Measurements from ENCODE around the gene ALG14.
"Not testable (repeated sequence)": the region's sequence is repeated elsewhere in the genome, so short reads cannot be mapped to it uniquely, and the experiment has no call there.

Gene ALG14

DNA sequence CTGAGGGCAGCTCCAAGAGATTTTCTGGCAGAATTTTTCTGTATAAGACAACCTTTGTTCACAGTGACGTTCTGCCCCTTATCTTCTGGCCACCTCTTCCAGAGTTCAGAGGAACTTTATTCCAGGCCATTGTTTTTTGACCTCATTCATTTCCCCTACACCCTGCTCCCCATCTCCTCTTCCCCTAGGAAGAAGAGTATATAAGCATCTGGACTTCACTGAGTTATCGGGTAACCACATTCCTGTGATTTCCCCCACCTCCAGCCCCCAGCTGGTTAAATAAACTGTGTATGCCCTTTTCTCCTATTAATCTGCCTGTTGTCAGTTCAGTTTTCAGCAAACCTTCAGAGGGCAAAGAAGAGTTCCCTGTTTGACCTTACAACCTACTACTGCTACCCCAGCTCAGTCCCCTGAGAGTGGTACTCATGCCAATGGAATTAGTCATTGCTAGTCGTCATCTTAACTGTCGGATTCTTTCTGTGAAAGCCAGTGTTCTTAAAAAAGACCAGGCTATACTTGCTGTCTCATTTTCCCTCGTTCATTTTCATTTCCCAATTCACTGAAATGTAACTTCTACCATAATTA is 14.3 kb upstream of the ALG14 start:
- peak; percentile 17 for DNase-seq

DNA sequence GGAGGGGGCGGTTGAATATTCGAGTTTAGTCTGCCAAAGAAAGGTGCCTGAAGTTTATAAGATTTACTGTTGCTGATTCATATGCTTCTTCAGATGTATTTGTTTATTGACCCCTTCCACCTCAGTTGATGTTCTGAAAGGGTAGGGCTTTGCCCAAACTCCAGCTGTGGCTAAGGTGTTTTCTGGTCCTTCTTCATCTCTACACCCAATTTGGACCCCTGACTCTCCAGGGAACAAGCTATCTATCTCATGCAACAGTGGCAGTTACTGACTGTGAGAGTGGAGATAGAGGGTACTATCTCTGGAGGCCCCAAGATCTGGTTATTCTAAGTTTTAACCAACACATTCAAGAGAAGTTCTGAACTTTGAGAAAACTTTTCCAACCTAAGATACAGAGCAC is 12.6 kb upstream of the ALG14 start:
- DNase-seq = no peak

DNA sequence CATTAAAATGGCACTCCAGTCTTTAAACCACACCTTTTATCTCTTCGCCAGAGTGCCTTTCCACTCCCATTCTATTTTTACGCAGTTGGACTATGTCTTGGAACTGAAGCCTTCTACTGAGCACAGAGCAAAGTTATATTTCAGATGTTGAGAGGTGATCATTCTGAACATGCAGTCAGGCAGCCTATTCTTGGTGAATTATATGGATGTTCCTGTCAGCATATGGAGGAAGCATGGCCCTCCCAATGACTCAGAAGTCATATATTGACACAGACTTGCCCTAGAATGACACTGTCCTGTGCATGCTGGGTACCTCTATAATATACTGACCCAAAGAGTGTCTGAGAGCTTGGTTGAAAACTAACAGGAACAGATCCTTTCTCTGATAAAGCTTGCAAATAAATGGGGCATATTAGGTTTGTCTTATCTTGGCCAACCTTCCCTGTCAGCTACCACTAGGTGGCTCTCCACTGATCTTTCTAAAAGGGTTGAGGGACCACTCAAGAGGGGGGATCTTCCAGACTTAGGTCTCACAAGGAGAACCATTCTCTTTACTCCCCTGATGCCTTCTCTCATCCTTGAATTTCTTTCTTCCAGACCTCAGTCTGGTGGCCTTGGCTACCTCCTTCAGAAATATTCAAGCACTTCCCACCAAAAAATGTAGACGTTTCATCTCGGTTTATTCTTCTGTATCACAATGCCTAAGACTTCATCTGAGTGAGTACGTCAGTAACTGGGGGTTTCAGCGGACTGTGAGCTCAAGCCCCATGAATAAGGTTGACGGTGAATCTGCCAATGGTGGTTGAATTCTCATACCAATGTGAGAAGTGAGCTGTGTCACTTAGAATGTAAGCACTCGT is 11.8 kb upstream of the ALG14 start:
- DNase-seq = no peak

DNA sequence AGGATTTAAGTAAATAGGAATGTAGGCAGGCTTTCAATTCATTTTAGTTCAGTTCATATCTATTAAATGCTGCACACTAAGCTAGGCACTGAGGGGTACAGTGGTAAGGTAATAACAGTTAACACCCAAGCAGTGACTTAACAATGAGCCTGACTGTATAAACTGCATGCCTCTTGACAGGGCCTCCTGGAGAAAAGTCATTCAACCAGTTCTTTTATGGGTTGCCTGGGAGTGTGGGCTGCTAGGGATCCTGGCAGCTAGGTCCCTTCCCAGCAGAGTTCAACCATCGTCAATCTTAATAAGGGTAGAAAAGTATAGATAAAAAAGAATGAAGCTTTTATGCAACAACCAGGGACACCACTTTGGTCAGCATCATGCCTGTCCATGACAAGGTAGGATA is 8.1 kb upstream of the ALG14 start:
- no peak for DNase-seq

DNA sequence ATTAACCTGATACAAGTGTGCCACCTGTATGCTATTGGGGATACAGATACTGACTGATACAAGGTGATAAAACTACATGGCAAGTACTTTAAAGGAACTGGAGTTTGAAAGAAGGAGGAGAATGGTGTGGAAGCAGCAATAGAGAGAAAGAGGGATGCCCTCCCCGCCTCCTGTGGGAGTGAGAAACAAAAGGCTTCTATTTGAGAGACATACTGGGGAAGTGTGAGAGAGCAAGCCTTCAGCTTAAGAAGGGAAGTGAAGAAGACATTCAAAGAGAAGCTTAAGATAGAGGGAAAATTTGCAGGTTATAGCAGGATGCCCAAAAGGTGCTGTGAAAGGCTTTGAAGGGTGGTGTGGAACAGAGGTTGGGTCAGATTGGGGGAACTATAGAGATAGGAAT is 7.7 kb upstream of the ALG14 start:
- DNase-seq = no peak

DNA sequence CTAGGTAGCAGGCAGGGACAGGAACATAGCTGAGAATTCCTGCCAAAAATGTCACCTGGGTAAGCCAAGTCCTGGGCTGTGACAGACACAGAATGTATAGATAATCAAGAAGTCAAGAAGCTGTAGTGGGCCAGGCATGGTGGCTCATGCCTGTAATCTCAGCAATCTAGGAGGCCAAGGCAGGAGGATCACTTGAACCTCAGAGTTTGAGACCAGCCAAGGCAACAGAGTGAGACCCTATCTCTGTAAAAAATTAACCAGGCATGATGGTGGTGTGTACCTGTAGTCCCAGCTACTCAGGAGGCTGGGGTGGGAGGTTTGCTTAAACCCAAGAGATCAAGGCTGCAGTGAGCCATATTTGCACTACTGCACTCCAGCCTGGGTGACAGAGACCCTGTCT is 3.3 kb upstream of the ALG14 start:
- DNase-seq = no peak

DNA sequence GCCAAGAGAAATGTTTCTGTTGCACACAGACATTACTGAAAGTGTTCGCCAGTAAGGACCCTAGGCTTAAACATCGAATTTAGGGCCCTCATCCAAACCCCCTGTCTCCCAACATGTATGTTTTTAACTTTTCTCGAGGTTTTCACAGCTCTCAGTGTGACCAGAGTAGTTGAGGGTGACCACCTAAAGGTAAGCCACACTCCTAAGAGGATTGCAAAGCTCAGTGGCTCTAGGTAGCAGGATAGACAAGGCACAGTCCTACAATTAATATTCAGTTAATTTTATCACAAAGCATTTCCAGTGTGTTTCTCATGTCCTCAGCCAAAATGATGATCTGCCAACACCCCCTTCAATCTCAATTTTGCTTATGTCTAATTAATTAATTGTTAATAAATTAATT is 695 bp upstream of the ALG14 start:
- DNase-seq = no peak

DNA sequence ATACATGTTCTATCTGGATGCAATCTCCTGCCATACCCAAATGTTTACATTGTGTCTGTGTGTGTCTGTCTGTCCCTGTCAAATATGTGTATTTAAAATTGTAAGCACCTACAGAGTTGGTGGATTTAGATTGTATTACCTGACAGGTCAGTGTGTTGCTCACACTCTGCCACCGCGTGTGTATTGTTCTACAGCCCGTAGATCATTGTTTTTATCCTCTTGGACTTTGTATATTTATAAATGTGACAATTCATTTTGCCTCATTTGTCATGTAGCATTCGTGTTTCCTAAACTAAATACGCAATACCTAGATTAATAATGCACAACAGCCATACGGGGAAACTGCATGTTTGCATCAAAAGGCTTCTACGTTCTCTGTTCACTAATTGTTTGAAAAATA is 634 bp downstream of the ALG14 start:
- no peak for DNase-seq

DNA sequence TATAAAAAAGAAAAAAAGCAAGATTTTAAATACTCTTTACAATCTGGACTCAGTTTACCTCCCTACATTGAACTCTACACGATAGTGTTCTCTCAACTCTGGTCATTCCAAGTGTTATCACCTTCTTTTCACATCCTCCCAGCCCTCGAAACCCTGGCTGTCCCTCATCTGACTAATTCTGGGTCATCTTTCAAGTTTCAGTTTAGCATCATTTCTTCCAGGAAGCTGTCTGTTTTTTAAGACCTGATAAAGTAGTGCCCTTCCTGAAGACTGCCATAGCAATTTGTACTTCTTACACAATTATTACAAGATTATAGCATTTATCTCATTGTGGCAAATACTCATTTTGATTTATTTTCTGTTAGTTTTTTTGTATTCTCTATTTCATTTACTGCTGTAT is 1.2 kb downstream of the ALG14 start:
- DNase-seq = no peak

DNA sequence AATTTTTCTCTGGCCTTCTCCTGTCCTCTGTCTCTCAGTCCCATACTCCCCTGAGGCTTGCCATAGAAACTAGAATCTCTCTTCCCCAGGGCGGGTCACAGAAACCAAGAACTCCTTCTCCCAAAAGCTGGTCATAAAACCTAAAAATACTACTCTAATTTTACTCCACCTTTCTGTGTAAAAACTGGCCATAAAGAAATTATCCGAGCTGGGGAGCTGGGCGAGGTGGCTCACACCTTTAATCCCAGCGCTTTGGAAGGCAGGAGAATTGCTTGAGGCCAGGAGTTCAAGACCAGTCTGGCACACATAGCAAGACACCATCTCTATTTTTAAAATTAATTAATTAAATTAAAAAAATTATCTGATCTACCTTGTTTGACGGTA is 3.0 kb downstream of the ALG14 start:
- no peak for DNase-seq

DNA sequence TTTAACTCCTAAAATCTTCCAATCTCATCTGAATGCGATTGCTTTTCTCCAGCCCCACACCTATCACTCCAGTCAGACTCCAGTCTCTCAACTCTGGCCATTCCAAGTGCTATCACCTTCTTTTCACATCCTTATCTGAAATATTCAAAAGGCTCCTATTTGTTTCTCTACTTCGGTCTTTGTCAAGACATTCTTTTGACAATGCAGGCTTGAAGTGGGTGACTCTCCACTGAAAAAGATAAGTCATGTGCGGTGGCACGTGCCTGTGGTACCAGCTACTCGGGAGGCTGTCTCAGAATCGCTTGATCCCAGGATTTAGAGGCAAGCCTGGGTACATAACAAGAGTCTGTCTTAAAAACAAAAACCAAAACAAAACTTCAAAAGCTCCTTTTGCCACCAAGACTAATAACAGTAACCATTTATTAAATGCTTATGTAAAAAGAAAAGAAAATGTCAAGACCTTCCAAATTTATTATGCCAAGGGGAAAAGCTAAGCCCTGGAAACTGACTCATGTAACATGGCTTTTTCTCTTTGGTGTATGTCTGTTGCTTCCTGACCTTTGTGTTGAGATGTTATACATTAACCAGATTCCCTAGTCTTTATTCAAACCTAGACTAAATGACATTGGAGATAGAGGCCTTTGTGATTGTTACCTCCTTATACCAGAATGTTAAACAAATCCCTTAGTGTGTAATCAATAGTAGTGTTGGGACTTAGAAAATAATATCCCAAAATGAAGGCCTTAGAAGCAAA is 3.6 kb downstream of the ALG14 start:
- DNase-seq = no peak

DNA sequence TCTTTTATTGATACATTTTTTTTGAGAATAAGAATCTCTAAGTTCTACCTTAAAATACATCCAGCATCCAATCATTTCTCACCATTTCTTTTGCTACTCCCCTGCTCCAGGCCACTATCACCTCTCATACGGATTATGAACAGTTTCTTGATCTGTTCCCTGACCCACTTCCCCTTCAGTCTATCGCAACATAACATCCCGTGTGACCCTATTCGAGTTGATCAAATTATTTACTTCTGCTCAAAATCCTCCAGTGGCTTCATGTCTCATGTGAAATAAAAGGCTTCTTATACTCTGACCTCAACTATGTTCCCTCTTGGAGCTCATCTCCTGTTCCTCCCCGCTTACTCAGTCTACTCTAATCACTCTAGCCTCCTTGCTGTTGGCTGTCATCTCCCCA is 5.2 kb downstream of the ALG14 start:
- no peak for DNase-seq

DNA sequence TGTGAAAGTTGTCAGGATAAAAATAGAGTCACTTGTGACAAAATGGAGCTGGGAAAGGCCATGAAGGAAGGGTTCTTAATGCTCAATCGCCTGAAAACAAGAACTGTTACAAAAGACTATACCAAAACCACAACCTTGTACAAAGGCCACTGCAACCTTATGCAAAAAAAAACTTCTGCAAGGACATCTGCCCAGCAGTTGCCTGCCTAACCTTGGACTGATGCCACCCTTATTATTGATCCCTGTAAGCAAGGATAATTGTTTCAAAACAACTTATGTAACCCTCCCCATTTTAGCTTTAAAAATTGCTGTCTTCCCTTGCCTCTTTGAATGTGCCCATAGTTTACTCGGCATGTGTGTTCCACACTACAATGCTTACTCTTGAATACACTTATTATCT is 5.7 kb downstream of the ALG14 start:
- DNase-seq = no peak

DNA sequence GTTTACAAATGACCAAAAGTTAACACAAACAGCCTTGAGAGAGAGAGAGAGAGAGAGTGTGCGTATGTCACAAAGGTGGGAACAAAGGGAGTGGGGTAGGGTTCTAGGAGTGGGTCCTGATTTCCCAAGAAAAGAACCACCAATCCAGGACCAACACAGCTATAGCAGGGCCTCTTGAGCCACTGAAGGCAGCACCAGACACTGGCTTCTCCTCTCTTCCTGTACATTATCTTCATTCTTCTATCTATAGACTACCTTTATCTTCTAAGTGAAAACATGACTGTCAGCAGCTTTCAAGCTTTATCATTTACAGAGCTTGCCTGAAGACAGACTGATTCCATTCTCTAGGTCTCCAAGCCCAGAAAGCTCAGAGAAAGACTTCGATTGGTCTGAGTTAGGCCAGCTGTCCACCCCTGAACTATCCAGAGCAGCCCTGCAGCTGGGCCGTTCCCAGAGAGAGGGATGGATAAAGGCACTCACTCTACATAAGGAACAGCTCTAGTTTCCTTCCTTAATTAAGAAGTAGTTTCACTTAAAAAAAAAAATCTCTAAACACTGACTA is 11.2 kb downstream of the ALG14 start:
- DNase-seq = no peak

DNA sequence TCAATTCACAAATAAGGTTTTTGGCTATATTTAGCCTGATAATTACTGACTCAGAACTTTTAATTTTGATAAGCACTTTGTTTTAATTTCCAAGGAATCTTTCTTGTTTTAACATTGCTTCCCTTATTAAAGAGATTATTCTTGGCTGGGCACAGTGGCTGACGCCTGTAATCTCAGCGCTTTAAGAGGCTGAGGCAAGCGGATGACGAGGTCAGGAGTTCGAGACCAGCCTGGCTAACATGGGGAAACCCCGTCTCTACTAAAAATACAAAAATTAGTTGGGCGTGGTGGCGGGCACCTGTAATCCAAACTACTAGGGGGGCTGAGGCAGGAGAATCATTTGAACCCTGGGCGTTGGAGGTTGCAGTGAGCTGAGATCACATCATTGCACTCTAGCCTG is 13.8 kb downstream of the ALG14 start:
- DNase-seq = no peak

DNA sequence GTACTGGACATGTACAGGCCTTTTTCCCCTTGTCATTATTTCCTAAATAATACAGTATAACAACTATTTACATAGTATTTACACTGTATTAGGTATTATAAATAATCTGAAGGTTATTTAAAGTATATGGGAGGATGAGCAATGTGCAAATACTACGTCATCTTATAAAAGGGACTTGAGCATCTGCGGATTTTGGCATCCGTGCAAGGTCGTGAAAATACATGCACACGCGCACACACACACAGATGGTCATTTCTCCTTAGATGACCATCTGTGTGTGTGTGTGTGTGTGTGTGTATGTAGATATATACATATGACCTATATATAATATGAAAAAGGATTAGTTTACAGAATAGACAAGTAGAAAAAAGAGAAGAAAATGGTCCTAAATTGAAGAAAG is 15.4 kb downstream of the ALG14 start:
- DNase-seq = no peak

DNA sequence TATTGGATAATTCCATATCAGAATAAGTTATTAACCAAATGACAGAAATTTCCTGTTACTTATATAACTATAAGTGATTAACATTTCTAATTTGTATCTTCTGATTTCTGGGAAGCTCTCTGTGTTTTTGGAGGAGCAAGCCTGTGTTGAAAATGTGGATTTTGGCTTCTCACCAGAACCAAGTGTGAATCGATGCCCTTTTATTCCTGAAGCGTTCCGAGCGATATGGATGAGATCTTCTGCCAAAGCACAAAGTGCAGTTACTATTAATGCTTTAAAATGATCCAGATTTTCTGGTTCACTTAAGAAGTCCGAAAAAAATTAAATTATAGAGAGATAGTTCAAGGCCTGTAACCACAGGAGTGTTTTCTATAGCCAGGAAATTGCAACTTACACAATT is 22.8 kb downstream of the ALG14 start:
- DNase-seq = no peak

DNA sequence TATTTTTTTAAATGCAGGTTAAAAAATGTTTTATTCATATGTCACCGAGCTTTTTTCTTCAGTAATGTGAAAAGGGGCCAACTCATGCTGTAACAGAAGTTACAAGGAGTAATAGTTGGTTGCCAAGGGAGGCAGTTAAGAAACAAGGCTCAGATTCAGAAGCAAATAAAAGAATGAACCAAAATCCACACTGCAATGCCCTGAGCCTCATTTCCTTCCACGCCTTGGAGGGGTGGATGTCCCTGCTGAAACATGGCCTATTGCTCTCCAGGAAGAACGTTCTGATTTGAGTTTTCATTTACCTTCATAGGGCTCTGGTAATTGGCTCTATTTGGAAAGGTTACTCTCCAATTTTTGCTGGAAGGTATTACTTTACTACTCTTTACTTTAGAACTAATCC is 24.4 kb downstream of the ALG14 start:
- no peak for DNase-seq

DNA sequence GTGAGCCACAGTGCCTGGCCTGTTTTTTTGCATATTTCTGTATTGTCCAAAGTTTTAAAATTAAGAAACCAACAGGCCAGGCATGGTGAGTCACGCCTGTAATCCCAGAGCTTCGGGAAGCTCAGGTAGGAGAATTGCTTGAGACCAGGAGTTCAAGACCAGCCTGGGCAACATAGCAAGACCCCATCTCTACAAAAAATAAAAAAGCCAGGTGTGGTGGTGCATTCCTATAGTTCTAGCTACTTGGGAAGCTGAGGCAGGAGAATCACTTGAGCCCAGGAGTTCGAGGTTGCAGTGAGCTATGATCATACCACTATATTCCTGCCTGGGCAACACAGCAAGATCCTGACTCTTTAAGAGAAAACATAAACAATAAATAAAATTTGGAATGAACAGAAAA is 25.1 kb downstream of the ALG14 start:
- DNase-seq = not testable (repeated sequence)

DNA sequence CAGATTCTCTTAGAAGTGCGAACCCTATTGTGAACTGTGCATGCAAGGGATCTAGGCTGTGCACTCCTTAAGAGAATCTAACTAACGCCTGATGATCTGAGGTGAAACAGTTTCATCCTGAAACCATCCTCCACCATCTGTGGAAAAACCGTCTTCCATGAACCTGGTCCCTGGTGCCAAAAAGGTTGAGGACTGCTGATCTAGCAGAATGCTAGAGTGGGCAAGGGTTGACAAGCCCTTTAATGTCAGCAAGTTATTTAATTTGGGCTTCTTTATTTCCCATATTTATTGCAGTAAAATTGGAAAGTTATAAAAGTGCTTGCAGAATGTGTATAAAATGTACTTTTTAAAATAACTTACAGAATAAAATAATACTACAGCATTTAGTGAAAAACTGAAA is 26.4 kb downstream of the ALG14 start:
- no peak for DNase-seq

DNA sequence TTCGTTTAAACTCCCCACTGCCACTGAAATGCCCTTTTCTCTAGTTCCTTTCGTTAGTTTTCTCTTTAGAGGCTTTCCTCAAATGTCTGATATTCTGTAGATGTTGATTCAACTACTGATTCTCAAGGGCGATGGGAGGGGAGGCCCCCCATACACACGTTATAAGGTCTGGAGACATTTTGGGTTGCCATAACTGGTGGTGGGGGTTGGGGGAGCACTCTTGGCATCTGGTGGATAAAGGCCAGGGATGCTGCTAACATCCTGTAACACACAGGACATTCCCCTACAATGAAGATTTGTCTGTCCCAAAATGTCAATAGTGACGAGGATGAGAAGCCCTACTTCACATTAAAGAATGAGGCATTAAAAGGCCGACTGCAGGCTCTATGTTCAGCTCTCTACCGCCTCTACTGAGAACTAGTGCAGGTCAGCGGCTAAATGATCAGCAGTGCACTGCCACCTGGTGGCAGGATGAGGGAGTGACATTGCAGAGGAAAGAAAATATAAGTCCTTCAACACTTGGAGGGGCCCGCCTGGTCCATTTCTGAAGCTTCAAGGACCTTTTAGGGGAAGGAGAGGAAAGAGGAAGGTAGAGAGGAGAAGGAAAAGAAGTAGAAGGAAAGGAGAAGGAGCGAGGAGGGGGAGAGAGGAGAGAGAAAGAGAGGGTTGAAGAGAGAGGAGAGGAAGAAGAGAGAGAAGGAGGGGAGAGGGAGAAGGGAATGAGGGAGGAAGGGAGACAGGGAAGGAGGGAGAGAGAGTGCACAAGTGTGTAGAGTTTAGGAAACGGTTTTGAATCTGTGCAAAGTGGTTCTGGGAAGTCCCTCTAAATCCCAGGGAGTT is 29.4 kb downstream of the ALG14 start:
- peak; percentile 68 for DNase-seq

DNA sequence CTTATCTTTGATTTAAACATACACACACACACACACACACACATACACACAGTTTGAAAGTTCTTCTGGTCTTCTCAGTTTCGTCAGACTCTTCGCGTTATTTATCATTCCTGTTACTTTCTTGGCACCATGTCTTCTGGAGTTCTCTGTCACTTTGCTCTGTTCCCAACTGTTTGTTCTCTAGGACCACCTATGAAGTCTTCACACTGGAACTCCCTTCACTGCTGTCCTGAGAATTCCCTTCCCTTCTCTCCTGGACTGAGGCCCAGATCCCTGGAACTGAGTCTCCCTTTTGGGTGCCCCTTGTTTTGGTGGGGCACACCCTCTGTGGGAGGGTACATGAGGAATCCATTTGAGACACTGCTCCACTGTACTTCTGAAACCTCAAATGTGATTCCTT is 30.5 kb downstream of the ALG14 start:
- DNase-seq = no peak
